CD14-positive monocyte (primary cell): Measurements from ENCODE around the gene PIK3R3. TPM values are rescaled to one million over a fixed set of nuclear protein-coding genes. Genes with fewer than 3 reads are reported as not detected.
A peak's percentile ranks its signal among the peaks of the same experiment; 100 is the strongest.

ENCODE experiments used
- DNase-seq, 3 donors: peaks; one replicate each; pipeline ENCODE4 v3.0.0-alpha.2; 2011 to 2022
- H2AFZ ChIP-seq: 2 replicates; pipeline ENCODE4 v1.6.0; 2012; ENCODE audit warnings: mild to moderate bottlenecking, low read depth, low read length, inconsistent platforms; ENCODE audit not compliant: insufficient read depth, poor library complexity, severe bottlenecking
- H3K27ac ChIP-seq, 2 donors: 1 replicate in 1 of 2; 2 replicates in 1 of 2; pipeline ENCODE4 v1.5.1; 2012 to 2013; ENCODE audit warnings: low read length in 2 of 2, control low read depth in 1 of 2, inconsistent platforms in 1 of 2, low read depth in 1 of 2, mild to moderate bottlenecking in 1 of 2
- H3K27me3 ChIP-seq, 2 donors: one replicate each; pipeline versions ENCODE4 v1.6.0 to v1.6.1; 2011 to 2013; ENCODE audit warnings: low read length in 2 of 2; ENCODE audit not compliant: control insufficient read depth in 2 of 2, insufficient read depth in 2 of 2
- H3K36me3 ChIP-seq, 2 donors: replicated peaks in 1 of 2; 1 replicate in 1 of 2; 2 replicates in 1 of 2; pipeline versions ENCODE4 v1.5.1 to v1.6.1; 2012 to 2013; ENCODE audit warnings: low read length in 2 of 2, control low read depth in 1 of 2, inconsistent platforms in 1 of 2, mild to moderate bottlenecking in 1 of 2; ENCODE audit not compliant: insufficient read depth in 2 of 2, control insufficient read depth in 1 of 2
- H3K4me1 ChIP-seq, 2 donors: 1 replicate in 1 of 2; 2 replicates in 1 of 2; pipeline versions ENCODE4 v1.5.1 to v1.6.1; 2012 to 2013; ENCODE audit warnings: low read length in 2 of 2, control low read depth in 1 of 2, inconsistent platforms in 1 of 2, mild to moderate bottlenecking in 1 of 2, moderate library complexity in 1 of 2; ENCODE audit not compliant: insufficient read depth in 2 of 2, control insufficient read depth in 1 of 2
- H3K4me2 ChIP-seq: replicated peaks from 2 replicates; pipeline ENCODE3; 2012; ENCODE audit warnings: low read length, moderate library complexity, mild to moderate bottlenecking; ENCODE audit not compliant: poor library complexity, severe bottlenecking; ENCODE audit errors: extremely low read depth
- H3K4me3 ChIP-seq, 3 experiments: fragments of 200-600 bp in 1 of 3; sonication (generic) in 1 of 3; replicated peaks in 1 of 3; 1 replicate in 2 of 3; 2 replicates in 1 of 3; pipeline ENCODE4 v1.5.1; 2011 to 2013; ENCODE audit warnings: low read length in 3 of 3, mild to moderate bottlenecking in 3 of 3, control low read depth in 2 of 3, low read depth in 2 of 3, inconsistent platforms in 1 of 3, moderate library complexity in 1 of 3
- H3K79me2 ChIP-seq: 2 replicates; pipeline ENCODE4 v1.6.0; 2012; ENCODE audit warnings: mild to moderate bottlenecking, control low read depth, inconsistent platforms, low read length, moderate library complexity; ENCODE audit not compliant: insufficient read depth
- H3K9ac ChIP-seq: 2 replicates; pipeline ENCODE4 v1.6.0; 2017; ENCODE audit warnings: low read length, mild to moderate bottlenecking; ENCODE audit not compliant: insufficient read depth, poor library complexity, severe bottlenecking
- H3K9me3 ChIP-seq, 2 donors: replicated peaks in 1 of 2; 1 replicate in 1 of 2; 2 replicates in 1 of 2; pipeline versions ENCODE4 v1.5.1 to v1.6.1; 2012 to 2013; ENCODE audit warnings: low read length in 2 of 2, control low read depth in 1 of 2; ENCODE audit not compliant: control insufficient read depth in 1 of 2, insufficient read depth in 1 of 2
- H4K20me1 ChIP-seq: 2 replicates; pipeline ENCODE4 v1.6.0; 2012; ENCODE audit warnings: mild to moderate bottlenecking, low read length, control low read depth, moderate library complexity; ENCODE audit not compliant: insufficient read depth
- H3K27ac Mint-ChIP-seq, 7 donors: one replicate each; pipeline ENCODE4 v1.8.0; 2020; ENCODE audit warnings: mild to moderate bottlenecking in 7 of 7, mixed read lengths in 7 of 7, moderate library complexity in 6 of 7, inconsistent platforms in 2 of 7
- H3K27me3 Mint-ChIP-seq, 3 donors: one replicate each; pipeline ENCODE4 v1.8.0; 2021 to 2022; ENCODE audit warnings: low read depth in 3 of 3, mild to moderate bottlenecking in 3 of 3, mixed read lengths in 3 of 3, moderate library complexity in 3 of 3, inconsistent platforms in 1 of 3
- H3K36me3 Mint-ChIP-seq, 2 donors: one replicate each; pipeline ENCODE4 v1.8.0; 2020; ENCODE audit warnings: mixed read lengths in 2 of 2, inconsistent platforms in 1 of 2, mild to moderate bottlenecking in 1 of 2
- H3K4me1 Mint-ChIP-seq: one replicate; pipeline ENCODE4 v1.8.0; 2020; ENCODE audit warnings: mild to moderate bottlenecking, mixed read lengths
- H3K4me3 Mint-ChIP-seq, 2 donors: one replicate each; pipeline ENCODE4 v1.8.0; 2020; ENCODE audit warnings: mild to moderate bottlenecking in 2 of 2, mixed read lengths in 2 of 2, moderate library complexity in 1 of 2
- H3K9me3 Mint-ChIP-seq, 7 donors: one replicate each; pipeline ENCODE4 v1.8.0; 2020 to 2022; ENCODE audit warnings: mixed read lengths in 7 of 7, mild to moderate bottlenecking in 6 of 7, moderate library complexity in 6 of 7, inconsistent platforms in 2 of 7
- CTCF ChIP-seq: fragments of 200-600 bp; IDR thresholded peaks from one replicate; pipeline ENCODE4 v1.8.0; 2022; ENCODE audit warnings: antibody characterized with exemption, mild to moderate bottlenecking
- WGBS: methylation state at CpG from one replicate; pipeline ENCODE4 v1.1.5; 2013; ENCODE audit warnings: missing lambda C conversion rate; ENCODE audit not compliant: insufficient coverage; 5-methylcytosine and 5-hydroxymethylcytosine counted together
- intact Hi-C, 2 donors: fragments of 100-400 bp; cut with micrococcal nuclease; formaldehyde crosslinking; loops; one replicate each; pipeline versions ENCODE4 v1.15.0 to v1.15.1; 2023
- polyA plus RNA-seq, 3 donors: library from polyadenylated mRNA; depleted of rRNA in 1 of 3; unstranded in 2 of 3; stranded (reverse) in 1 of 3; fragments of 300-500 nt in 2 of 3; fragments of >200 nt in 1 of 3; fragmentation: Illumina TruSeq in 2 of 3; gene quantifications; 1 replicate in 2 of 3; 2 replicates in 1 of 3; pipeline ENCODE4 v1.2.3, GENCODE V29; 2012 to 2021

PIK3R3 gene
- polyA plus RNA-seq, 3 donors: 0.09 to 0.28 (median 0.17) TPM

- Histone ChIP-seq H3K9me3 (no peaks in the 10 kb centered on the region), H3K4me1 (peaks cover 0 to under 1% of the 10 kb centered on the region in 2 donors), H3K9ac (no peak overlapping the region), H2AFZ (no peak overlapping the region), H3K4me3 (no peak overlapping the region), H3K79me2 (no peaks in the 10 kb centered on the region), H3K27me3 (peaks cover 5 to 14% of the 10 kb centered on the region in 2 donors), H3K4me2 (no peak overlapping the region), H4K20me1 (no peaks in the 10 kb centered on the region), H3K27ac (no peak overlapping the region), H3K36me3 (no peaks in the 10 kb centered on the region)
- no peak for TF ChIP-seq CTCF
- Mint-ChIP-seq H3K36me3 (peaks cover 0 to 3% of the 10 kb centered on the region in 2 donors), H3K27me3 (peaks cover 20 to 27% (median 23%) of the 10 kb centered on the region in 3 donors), H3K4me1 (peaks cover 6% of the 10 kb centered on the region), H3K9me3 (peaks cover 0 to 3% (median 0%) of the 10 kb centered on the region in 7 donors), H3K27ac (no peak overlapping the region), H3K4me3 (no peak overlapping the region)
- intact Hi-C loops: no loop called here
- DNase-seq: no peak
- 90% methylated on average over 2 of the region's 4 CpGs for WGBS
These were observed 39.9 kb upstream of the PIK3R3 start for GRCh38 chr1:46172321-46172720.

GRCh38 chr1:46171871-46172270 is 39.4 kb upstream of the PIK3R3 start:
- Histone ChIP-seq H3K36me3 (no peaks in the 10 kb centered on the region), H3K4me2 (no peak overlapping the region), H3K27ac (no peak overlapping the region), H3K4me3 (no peak overlapping the region), H3K79me2 (no peaks in the 10 kb centered on the region), H2AFZ (no peak overlapping the region), H3K27me3 (peaks cover 7 to 19% of the 10 kb centered on the region in 2 donors), H3K9me3 (no peaks in the 10 kb centered on the region), H4K20me1 (no peaks in the 10 kb centered on the region), H3K4me1 (peaks cover under 1 to 5% of the 10 kb centered on the region in 2 donors), H3K9ac (no peak overlapping the region)
- Mint-ChIP-seq H3K4me1 (peaks cover 10% of the 10 kb centered on the region), H3K9me3 (peaks cover 0 to 3% (median 0%) of the 10 kb centered on the region in 7 donors), H3K36me3 (peaks cover 0 to 3% of the 10 kb centered on the region in 2 donors), H3K27me3 (peaks cover 24 to 32% (median 28%) of the 10 kb centered on the region in 3 donors), H3K27ac (peak overlapping the region in 1 of 7 donors; percentile 28), H3K4me3 (no peak overlapping the region)
- no peak for TF ChIP-seq CTCF
- 92% methylated on average over 5 of the region's 6 CpGs for WGBS
- no peak for DNase-seq
- intact Hi-C loops: no loop called here
